ENCODE measurements around the gene ANXA9. TPM values are rescaled to one million over a fixed set of nuclear protein-coding genes. Genes with fewer than 3 reads are reported as not detected.

Gene ANXA9
- total RNA-seq, 1 donor from 2014 or later: not detected

DNA sequence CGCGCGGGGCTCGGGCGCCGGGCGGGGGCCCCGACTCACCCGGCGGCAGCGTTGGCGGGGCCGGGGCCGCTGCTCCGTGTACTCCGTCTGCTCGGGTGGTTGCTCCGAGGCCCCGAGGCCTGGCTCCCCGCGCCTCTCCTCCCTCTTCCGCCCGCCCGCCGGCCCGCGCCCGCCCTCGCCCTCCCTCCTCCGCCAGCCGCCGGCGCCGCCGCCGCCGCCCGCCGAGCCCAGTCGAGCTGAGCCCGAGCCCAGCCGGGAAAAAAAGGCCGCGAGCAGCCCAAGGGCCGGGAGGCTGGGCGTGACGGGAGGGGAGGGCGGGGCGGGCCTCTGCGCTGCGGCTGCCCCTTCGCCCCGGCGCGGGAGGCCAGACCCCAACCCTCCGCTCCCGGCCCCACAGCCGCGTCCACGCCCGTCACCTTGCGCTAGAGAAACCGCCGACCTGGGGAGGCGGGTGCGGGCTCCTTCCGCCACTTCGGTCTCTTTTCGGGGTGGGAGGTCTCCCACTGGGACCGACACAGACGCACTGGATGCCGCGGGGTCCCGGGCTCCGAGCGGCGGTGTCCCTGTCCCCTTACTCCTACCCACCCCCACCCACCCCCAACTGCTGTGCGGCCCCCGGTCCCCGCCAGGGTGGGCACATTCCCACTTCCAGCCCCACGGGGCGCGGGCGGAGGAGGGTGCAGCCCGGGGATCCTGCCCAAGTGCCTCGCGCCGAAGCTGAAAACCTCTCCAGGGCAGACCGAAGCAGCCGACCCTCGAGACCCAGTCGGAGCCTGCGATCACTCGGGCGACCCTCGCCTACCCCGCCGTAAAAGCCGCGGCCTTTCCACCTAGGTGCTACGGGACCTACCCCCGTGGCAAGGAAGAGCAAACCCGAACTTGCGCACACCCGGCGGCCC is 7.3 kb upstream of the ANXA9 start, which contains the start of gene CERS2:
Gene CERS2, minus strand, starts transcription at position 256 of the 899 bp plus-strand sequence. CDS start 5,745 bp downstream, outside the sequence.
- intact Hi-C loops (cut with micrococcal nuclease): loop anchor here (5.0 to 10.0 kb wide), 3 partner anchors 48 to 413 kb away; partner anchors contain the start of genes ENSA and SETDB1

DNA sequence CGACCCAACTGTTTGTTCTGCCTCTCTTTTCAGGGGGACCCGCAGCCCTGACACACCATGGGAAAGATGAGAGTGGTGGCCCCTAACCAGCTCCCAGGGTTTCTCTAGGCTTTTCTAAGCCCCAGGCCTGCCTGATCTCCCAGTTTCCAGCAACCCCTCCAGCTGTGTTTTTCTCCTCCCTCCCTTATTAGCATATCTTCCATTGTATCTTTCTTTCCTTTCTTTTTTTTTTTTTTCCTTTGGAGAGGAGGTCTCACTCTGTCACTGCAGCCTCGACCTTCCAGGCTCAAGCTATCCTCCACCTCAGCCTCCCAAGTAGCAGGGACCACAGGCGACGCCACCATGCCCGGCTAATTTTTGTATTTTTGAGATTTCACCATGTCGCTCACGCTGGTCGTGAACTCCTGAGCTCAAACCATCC is 5.7 kb upstream of the ANXA9 start:
- intact Hi-C loops (cut with micrococcal nuclease): loop anchor here (5.0 to 10.0 kb wide), 3 partner anchors 49 to 414 kb away; partner anchors contain the start of genes ENSA and SETDB1

DNA sequence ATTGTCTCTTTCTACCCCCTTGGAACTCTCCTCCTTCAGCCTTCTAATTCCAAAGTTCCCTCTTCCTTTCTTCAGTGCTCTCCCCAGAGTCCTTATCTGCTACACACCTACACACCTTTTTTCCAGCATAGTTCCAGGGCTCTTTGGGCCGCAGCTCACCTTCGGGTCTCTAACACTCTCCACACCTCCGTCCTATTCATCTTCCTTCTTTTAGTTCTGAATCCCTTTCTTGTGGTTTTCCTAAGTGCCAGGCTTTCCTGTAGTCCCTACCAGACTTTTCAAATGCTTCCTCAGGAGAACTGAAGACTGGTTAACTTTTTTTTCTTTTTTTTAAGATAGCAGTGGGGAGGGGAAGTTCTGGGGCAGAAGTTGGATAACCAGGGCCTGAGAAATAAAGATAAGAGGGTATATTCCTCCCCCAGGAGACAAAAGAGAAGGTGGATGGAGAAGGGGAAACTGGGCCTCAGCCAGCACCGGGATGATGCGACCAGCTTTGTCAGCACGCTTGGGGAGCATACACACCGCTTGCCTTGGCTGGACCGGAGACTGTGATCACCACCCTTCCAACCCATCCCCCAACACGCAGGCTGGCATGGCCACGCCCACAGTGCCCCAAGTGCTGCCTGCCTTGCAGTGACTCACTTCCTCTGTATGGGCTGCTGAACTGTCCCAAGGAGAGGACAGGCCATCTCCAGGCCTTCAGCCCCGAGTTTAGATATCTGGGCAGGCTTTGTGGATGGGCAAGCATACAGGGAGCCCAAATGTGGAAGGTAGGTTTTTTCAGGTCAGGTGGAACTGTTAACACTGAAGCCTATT is 5.0 kb upstream of the ANXA9 start:
- intact Hi-C loops (cut with micrococcal nuclease): loop anchor here (5.0 to 10.0 kb wide), 3 partner anchors 50 to 415 kb away; partner anchors contain the start of genes ENSA and SETDB1

DNA sequence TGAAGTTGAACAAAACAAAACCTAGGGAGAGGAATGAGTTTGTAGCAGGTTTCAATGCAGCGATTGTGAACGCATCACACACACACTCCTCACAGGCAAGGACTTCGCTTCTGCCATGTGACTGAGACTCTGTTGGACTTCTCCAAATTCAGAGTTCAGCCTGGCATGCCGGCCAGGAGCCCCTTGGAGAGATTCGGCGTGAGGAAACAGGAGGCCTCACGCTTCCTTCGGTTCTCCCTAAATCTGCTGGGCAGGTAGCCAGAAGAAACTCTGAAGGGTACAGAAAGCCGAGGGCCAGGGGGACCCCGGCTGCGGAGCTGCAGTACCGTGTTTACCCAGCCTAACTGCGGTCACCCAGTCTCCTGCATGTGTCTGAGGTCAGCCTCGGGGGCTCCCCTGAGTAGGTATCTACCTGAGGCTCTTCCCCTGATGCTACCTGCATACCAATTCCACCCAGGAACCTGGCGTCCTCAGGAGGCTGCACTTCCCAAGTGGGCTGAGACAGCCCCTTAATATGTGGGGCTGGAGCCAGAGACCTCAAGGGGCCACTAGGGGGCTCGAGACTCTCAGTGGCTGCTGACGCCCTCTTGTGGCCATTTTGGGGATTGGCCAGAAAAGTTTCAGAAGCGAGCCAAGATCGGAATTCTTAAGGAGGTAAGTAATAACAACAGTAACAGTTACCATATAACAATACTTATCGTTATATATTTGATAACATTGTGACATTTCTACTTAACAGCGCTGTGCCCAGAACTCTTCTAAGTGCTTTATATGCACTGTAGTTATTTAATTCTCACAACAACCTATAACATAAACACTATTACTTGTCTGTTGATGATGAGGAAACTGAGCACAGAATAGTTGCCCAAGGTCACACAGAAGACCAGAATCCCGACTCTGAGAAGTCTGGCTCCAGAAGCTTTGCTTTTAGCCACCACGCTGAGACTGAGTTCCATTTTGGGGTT is 2.7 kb upstream of the ANXA9 start:
- intact Hi-C loops (cut with micrococcal nuclease): loop anchor here (1.0 to 10.0 kb wide), 6 partner anchors 29 to 724 kb away; partner anchors contain the start of genes ARNT, ENSA, PRUNE1 and SETDB1

DNA sequence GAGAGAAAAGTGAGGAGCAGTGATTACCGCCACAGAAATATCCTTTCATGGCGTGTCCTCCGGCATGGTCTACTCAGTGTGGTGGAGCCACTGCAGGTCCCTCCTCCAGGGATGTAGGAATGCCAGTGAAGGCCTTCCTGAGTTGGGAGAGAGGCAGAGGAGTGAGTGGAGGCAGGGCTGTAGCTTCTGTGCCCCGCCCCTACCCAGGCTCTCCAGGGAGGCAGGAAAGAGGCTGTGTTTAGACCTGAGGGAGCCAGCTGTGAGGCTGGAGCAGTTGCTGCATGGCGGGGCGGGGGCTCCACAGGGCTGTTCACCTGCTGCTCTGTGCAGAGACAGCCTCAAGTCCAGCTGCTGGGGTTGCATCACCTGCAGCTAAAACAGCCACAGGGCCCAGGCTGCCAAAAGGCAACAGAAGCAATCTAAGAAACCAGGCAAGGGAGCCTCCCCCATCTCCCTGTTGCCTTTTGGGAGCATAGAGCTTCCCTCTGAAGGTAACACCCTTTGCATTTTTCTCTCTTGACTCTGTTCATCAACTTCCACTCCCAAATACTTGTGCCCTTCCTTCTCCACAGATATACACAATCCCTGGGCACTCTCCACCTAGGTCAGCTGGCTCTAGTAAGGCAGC is 801 bp upstream of the ANXA9 start:
- intact Hi-C loops (cut with micrococcal nuclease): no loop called here

DNA sequence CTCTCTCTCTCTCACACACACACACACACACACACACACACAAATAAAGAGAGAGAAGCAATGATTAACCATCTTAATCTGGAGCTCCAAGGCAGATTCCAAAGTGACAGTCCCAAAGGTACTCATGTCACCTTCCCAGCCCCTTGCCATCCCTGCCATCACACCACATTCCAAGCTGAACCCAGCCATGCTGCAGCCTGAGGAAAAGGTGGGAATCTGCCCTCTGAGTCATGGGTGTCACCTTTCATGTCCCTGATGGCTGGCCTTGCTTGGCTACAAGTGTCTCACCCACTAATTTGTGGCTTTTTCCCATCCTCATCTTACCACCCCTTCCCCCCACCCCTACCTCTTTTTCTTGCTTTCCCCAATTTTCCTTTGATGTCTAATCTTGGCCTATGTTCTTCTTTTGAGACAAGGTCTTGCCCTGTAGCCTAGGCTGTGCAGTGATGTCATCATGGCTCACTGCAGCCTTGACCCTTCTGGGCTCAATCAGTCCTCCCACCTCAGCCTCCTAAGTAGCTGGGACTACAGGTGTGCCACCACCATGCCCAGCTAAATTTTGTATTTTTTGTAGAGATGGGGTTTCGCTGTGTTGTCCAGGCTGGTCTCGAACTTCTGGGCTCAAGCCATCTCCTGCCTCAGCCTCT is 3.2 kb downstream of the ANXA9 start:
- intact Hi-C loops (cut with micrococcal nuclease): no loop called here

DNA sequence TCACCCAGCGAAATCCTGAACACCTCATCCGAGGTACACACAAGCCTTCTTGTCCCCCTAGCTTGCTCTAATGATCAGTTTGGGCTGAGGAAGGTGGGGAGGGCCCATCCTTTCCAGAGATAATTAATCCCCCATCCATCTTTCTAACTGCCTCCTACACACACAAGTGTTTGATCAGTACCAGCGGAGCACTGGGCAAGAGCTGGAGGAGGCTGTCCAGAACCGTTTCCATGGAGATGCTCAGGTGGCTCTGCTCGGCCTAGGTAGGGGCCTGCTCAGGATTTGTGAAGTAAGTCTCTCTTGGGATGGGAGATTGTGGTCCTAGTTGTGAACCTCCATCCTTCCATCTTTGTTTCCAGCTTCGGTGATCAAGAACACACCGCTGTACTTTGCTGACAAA is 5.8 kb downstream of the ANXA9 start:
- intact Hi-C loops (cut with micrococcal nuclease): no loop called here

DNA sequence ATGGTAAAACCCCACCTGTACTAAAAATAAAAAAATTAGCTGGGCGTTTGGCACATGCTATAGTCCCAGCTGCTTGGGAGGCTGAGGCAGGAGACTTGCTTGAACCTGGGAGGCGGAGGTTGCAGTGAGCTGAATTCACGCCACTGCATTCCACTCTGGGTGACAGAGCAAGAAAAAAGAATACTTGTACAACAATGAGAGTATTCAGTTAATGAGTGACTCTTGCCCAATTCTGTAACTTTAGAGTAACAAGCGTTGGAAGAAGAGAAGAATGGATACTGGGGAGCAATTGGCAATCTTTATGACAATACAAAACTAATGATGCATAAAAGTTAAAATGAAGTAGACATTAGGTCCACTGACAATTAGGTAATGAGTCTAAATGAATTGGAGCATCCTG is 10.5 kb downstream of the ANXA9 start:
- intact Hi-C loops (cut with micrococcal nuclease): no loop called here

DNA sequence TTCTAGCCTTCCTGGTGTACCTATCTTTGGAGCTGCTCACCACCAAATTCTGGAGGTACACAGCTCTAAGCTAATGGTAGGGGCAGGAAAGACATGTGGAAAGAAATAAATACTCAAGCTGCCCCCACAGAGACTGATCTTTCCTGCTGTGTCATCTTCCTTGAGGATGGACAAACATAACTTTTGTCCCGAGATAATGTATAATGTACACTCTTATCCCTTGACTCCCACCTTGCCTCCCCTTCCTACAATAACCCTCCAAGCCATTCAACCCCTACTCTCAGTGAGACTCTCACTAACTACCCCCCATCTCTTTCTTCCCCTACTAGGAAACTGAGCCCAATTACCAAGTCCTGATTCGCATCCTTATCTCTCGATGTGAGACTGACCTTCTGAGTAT is 12.2 kb downstream of the ANXA9 start:
- intact Hi-C loops (cut with micrococcal nuclease): no loop called here

DNA sequence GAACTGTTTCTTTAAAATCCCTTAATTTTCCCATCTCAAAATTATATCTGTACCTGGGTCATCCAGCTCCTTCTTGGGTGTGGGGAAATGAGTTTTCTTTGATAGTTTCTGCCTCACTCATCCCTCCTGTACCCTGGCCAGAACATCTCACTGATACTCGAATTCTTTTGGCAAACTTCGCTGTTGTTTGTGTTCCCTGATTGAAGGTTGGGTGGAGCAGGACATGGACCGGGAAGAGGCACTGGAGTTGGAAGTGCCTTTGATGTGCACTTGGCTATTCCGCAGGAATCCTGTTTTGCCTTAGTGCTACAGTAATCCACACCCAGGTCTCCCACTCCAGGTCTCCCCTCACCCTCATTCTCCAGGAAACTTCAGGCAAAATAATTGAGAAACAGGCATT is 13.4 kb downstream of the ANXA9 start:
- intact Hi-C loops (cut with micrococcal nuclease): no loop called here

DNA sequence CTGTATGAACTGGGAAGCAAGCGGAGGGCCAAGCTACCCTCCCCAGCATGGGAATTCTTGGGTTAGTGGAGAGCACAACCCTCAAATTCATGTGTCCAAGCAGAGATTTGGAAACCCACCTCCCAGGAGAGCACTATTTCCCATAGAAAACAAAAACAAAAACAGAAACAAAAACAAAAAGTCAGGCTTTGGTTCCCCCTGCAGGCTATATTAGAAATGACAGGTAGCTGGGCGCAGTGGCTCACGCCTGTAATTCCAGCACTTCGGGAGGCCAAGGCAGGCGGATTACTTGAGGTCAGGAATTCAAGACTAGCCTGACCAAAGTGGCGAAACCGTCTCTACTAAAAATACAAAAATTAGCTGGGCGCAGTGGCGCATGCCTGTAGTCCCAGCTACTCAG is 13.8 kb downstream of the ANXA9 start:
- intact Hi-C loops (cut with micrococcal nuclease): no loop called here

DNA sequence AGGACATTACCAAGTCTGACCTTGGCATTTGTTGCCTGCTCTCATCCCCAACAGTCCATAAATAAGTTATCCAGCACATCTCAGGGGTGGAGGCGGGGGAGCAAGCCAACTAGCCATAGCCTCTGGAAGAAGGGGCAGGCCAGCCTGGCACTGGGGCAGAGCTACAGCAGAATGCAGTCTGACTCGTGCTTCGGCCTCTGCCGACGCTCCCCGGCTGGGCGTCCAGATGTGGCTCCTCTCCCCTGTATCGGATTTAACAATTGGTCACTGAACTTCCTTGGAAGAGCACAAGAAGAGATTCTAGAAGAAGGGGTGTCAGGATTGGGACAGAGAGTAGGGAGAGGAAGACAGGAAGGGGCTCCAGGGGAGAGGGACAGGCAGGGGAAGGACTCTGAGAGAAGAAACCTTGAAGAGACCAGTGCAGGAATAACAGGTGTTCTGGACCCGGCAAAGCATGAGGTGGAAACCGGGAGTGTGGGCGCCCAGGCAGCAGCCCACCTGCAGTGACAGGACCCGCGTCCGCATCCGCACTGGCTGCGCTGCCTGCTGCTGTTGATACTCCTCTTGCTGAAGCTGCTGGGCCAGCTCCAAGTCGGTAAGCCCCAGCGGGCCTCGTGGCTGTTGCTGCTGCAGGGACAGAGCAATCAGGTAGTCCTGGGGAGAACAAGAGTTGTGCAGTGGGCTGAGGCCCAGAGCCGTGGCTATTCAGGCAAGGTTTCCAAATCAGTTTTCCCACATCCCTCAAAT is 15.2 kb downstream of the ANXA9 start:
- intact Hi-C loops (cut with micrococcal nuclease): no loop called here

DNA sequence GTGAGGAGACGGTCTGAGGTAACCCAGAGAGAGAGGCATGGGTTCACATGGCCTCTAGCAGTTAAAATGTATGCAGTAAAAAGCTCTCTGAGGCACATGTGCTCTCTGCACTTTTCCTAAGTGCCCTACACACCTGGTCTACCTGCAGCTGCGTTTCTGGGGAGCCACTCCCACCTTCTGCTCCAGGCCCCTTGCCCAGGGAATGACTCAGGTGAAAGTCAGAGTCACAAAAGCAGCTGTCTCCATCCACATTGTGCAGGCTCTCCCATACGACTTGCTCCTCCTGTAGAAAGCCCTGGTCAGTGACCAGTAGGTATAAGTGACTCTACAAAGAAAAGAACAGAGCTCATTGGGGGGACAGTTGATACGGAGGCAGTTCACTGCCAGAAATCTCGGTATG is 15.9 kb downstream of the ANXA9 start:
- intact Hi-C loops (cut with micrococcal nuclease): no loop called here

DNA sequence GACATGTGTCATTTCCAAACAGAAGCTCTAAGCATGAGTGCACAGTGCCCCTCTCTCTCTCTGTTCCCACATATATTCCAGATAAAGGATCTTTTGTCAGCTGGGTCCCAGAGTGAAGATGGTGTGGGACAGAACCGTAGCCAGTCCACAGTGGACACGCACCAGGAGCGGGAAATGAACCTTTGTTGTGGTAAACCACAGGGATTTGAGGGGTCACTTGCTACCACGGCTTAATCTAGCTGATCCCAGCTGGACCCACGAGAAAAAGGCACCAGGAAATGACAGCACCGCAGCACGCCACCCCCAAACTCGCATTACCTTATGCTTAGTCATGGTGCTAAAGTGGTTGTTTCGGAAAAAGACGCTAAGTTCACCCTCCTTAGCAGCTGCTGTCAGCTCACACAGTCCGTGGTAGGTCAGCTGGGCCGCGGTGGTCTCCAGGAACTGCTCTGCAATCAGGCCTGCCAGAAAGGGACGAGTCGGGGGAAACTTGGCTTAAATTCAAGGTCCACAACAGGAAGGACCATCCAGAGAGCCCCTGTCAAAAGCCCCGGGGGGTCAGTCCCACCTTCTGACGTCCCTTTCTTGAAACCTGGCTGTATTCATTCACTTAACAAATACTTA is 17.1 kb downstream of the ANXA9 start:
- intact Hi-C loops (cut with micrococcal nuclease): no loop called here

DNA sequence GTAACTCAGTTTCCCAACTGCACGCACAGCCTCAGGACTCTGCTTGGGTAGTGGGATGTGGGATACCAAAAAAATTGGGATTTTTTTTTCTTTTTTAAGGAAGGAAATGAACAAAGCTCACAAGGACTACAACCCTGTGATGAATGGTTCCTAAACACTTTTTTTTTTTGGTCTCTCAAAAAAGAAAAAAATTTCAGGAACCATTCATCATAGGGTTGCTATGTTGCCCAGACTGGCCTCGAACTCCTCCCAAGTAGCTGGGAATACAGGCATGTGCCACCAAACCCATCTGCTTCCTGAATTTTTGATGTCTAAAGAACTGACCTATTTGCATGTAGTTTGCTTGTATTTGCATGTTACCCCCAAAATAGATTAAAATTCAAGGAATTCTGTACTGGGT is 17.8 kb downstream of the ANXA9 start:
- intact Hi-C loops (cut with micrococcal nuclease): loop anchor here (10.0 kb wide), 1 partner anchor 435 kb away; no protein-coding TSS in a partner anchor

DNA sequence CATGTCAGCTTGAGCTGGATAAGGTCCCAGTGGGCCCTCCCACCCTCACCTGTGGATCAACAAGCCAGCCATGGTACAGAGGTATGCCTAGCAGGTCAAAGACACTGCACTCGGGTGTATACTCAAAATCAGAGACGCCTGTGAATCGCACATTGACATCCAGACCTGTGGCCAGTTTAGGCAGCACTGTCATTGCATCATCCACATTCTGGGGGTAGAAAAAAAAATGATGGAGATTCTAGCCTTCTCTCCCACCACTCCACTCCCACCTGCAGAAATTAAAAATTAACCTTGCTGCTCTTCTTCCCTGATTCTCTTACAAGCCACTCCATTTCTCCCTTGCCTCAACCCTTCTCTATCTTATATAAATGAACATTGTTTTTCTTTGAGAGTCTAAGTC is 18.3 kb downstream of the ANXA9 start:
- intact Hi-C loops (cut with micrococcal nuclease): loop anchor here (10.0 kb wide), 1 partner anchor 436 kb away; no protein-coding TSS in a partner anchor

DNA sequence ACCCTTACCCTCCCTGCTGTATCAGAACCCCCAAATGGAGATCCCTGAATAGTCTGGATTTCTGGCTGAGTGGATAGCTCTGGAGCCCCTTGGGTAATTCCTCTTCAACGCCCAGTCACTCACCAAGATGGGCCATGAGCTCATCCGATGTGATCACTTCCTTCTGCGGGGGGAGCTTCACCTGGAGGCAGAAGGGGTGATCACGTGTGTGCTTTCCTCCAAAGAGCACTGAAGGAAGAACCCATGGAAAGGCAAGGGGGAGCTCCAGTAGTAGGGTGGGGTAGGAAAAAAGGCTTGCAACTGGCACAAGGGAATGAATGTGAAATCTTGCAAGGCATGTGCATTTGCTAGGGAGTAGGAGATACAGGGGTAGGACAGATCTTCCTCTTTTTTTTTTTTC is 19.5 kb downstream of the ANXA9 start:
- intact Hi-C loops (cut with micrococcal nuclease): loop anchor here (10.0 kb wide), 1 partner anchor 437 kb away; no protein-coding TSS in a partner anchor

DNA sequence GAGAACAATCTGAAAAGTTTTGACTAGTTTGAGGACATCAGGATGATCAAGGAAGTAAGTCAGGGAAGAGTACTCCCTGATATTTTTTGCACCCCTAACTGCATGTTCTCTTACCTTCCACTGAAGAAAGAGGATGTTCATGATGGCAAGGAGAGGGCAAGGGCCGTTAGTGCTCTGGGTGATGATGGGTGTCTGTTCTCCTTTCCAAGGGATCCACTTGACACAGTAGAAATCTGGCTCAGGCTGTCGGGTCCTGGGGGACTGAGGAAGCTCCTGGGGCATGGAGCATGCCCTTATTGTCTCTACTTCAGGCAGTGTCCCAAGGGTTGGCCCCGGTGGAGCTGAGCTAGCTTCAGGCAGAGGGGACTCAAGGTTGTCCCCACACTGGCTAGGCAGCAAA is 20.0 kb downstream of the ANXA9 start:
- intact Hi-C loops (cut with micrococcal nuclease): loop anchor here (10.0 kb wide), 1 partner anchor 437 kb away; no protein-coding TSS in a partner anchor

All from T-helper 2 cell treated with Interferon-gamma antibody and Interleukin-4, amounts not matched to agents 100 ng/mL and 5 ng/mL, for 36 hours (primary cell).